HG03571 (cell line): ENCODE measurements around the gene IGF2.

Source experiments
- ATAC-seq: cut with Tn5 transposase; IDR thresholded peaks from one replicate; pipeline ENCODE4 v1.9.1; 2021; ENCODE audit not compliant: unreplicated experiment

The IGF2 gene

DNA sequence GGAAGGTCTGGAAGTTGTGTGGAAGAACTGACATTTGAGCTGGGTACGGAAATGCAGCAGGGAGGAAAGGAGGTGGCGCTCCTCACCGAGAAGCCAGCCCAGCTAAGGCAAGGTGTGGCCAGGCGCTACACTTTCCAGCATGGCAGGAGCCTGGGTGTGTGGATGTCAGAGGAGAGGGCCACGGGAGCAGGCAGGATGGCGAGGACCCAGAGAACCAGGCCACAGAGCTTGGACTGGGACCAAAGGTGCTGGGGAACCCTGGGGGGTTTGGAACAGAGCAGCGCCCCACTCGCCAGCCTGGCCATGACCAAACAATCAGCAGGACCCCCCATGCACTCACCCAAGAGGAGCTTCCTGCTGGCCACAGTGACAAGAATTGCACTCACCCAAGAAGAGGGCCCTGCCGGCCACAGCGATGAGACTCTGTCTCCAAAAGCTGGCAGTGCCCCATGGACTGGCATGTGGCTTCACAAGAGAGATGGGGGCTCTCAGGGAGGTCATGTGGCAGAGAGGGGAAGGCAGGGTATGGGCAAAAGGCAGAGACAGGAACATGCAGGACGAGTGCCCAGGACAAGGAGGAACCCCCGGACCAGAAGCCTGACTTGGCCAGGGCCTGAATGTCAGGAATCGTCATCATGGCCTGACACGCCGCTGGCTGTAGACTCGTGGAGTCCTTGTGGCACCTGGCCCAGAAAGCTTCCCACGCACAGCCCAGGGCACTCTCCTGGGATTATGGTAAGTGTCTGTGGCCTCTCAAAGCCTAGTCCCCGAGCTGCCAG, 45.4 kb downstream of the IGF2 start:
- no peak for ATAC-seq

DNA sequence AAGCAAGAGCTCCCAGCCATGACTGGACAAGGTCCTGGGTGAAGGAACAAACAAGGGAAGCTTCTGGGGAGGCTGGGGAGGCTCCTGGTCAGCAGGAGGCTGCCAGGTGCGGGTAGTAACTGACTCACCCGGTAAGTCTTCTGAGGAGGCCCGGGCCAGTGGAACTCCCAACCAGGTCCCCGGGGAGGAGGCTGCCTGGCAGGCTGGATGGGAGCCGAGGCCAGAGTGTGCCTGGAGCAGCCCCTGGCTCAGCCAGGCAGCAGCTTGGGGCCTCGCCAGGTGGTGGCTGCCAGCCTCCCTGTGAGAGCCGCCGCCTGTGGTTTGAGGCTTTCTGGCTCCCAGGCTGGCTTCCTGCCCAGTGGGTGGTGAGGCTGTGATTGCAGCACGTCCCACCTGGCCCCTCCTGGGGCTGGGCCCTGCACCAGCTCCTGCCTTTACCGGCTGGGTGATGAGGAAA, 46.2 kb downstream of the IGF2 start:
- ATAC-seq, result no peak

DNA sequence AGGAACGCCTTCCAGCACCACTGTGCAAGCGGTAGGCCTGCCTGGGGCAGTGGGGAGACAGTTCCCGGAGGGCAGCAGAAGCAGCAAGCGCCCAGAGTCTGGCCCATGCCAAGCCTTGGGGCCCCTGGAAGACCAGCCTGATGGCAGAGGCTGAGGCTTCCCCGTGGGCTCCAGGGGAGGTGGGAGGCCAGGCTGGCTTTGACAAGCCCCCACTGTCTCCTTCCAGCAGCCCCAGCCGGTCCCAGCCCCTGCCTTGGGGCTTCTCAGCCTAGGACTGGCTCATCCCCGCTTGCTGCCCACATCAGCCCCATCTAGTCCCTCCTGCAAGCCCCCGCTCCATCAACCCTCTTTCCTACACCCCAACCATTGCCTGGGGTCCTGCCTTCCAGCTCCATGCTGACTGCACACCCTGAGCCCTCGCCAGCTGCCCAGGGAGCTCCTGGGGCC, 46.7 kb downstream of the IGF2 start:
- no peak for ATAC-seq

DNA sequence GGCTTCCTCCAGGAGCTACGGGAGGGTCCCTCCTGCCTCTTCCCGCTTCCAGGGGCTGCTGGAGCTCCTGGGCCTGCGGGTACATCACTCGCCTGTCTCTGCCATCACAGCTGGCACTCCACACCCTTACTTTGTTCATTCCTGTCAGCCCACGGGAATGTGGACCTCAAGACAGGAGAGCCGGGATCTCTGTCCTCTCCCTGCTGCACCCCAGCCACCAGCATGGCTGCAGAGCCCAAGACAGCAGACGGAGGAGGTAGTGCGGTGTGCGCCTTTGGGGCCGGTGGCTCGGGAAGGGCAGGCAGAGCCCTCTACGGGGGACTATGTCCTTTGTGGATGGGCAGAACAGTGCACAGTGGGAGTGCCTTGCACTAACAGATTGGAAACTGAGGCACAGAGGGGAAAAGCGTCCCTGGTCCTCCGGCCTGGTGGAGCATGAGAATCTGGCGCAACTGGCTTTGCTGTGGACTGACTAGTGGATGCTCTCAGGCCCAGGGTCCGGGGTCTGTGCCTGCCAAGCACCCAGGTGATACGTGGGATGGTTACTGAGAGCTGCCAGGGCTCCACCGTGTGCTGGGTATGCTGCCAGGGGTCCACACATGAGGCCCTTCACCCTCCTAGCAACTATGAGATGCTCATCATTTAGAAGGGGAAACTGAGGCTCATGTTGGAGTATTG, 47.3 kb downstream of the IGF2 start:
- no peak for ATAC-seq

DNA sequence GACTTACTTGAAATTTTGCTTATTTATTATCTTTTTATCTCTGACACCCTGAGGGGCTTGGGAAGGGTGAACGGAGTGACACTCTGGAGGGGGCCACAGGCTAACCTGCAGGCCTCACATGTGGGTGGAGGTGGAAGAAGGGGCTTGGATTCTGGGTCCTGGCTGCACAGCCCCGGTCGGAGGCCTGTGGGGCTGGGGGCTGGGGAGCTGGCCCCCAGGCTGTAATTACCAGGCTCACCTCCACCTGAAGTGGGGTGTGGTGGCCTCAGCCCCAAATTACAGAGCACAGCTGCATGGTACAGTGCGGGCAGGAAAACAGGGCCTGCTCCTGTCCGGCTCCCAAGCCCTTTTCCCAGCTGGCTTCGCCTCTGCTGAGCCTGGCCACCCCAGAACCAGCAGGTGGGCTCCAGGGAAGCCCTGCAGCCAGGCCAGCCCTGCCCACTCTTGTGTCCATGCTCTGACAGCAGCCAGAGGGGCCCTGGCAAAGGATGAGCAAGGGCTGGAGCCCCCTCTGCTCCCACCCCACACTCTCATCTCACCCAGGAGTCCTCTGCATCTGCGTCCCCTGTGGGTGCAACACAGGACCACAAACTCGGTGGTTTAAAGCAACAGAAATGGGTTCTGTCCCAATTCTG, 48.0 kb downstream of the IGF2 start:
- ATAC-seq, result no peak

DNA sequence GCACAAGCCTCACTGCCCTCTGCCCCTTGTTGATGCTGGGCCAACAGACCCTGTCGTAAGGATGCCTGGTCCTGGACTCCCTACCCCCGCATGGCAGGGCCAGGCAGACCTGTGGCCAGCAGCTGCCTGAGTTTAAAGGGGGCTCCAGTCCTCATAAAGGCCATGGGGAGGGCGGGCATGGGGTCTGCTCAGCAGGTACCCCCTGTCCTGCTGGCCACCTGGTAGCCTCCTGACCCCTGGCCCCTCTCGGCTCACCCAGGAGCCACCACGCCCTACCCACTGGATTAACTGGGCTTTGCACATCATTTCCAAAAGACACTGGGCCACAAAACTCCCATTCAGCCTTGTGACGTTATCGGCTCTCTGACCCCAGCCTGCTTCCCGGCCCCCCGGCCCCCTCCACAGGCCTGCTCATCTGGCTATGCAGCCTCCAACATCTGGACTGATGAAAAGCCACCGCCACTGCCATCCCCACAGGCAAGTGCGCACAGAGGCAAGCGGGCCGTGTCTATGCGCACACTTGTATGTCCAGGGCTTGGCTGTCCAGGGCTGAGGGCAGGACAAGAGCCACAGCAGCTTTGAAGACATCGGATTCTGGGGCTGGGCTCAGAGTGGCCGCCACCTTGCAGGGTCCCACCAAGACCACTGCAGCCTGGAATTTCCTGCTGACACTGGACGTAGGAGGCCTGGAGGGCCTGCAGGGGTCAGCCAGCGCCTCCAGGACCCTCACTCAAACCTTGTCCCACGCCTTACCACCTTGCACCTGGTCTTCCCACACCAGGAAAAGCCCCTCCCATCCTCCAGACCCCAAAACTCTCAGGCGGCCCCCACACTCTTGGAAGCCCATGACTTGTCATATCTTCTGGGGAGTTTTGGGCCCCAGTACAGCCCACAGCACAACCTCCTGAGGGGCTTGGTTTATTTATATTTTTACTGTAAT, 48.7 kb downstream of the IGF2 start:
- ATAC-seq, result no peak

DNA sequence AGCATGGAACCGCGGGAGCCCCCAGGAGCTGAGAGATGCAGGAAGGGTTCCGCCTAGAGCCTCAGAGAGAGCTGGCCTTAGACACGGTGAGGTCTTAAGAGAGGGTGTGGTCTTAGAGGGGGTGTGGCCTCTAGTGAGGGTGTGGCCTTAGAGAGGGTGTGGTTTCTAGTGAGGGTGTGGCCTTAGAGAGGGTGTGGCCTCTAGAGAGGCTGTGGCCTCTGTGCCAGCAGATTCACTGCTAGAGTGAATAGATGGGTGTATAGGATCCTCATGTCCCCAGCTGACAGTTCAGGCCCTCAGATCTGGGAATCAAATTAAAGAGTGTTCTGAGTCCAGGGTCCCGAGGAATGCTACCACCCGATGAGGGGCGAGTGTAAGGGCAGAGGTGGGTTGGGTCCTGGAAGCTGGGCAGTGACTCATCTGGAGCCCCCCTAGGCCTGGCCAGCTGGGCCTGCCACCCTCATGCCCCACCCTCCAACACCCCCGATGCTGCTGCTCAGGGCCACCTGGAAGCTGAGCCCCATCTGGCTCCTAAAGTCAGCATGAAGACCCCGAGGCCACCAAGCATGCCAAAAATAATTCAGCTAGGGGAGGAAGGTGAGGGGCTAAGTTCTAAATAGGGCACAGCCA, 49.5 kb downstream of the IGF2 start:
- ATAC-seq, result no peak

DNA sequence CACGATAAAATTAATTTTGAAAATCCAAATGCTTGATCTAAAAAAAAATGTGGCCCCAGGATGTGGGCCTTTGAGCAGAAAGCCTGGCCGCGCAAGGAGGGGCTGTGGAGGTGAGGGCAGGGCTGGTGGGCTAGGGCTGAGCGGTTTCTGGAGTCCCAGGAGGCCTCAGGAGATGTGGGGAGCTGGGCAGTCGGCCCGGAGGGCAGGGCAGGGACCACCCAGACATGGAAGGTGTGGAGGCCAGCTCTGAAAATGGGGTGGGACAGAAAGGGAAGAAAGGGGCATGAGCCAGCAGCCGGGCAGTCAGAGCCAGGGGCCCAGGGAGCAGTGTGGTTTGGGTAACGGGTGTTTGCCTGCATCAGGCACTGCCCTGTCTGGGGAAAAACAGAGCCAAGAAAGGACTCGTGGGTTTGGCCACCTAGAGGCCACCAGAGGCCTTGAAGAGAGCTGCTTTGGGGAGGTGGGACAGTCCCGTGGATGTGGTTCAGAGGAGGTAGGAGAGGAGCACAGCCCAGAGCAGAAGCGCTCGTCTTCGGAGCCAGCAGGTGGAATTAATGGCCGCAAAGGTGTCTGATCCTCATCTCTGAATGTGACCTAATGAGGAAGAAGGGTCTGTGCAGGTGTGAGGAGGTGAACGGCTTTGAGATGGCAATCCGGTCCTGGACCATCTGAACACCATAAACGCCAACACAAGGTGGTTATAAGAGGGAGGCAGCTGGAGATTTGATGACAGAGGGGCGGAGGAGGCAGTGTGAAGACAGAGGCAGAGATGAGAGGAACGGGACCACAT, 50.2 kb downstream of the IGF2 start:
- ATAC-seq, result no peak

DNA sequence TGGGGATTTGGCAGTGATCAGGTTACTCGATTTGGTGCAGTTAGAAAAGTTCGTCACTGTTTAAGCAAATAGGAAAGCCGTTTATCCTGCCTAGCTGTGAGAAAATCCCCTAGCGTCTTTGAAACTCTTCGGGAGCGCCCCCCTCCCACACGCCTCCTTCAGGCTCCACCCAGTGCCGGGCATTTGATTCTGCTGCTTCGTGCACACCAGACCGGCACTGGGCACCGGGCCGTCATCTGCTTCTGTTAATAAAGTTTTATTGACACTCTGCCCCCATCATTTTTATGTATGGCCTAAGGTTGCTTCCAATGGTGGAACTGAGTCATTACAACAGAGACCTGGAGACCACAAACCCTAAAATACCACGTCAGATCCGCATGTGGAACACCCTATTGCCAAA, 50.9 kb downstream of the IGF2 start:
- no peak for ATAC-seq

DNA sequence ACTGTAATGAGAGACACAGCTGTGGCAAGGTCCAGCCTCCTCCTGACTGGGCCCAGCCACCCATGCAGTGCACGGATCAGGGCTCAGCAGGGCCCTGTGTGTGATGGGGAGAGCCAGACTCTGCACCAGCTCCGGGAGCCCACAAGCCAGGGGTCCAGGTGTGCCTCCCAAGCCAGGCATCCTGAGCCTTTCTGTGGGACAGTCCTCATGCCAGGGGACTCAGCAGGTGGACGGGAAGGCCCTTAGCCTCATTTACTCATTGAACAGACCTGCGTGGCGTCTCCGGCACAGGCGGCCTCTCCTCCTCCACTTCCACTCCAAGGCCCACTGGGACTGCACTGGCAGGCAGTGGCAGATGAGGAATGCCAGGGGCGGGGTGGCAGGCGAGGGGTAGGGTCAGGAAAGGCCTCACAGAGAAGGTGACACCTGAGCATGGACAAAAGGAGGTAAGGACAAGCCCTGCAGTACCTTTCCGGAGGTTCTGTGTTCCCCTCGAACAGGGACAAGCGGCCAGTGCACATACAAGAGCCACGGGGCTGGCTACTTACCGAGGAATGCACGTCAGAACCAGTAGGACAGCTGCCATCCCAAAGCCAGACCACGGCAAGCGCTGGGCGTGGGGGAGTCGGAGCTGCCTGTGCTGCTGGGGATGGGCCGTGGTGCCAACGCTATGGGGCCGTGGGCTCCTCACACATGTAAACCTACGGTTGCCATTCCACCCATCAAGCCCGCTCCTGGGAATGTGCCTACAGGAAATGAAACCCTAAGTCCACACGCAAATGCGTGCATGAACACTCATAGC, 52.7 kb downstream of the IGF2 start:
- ATAC-seq, result no peak

DNA sequence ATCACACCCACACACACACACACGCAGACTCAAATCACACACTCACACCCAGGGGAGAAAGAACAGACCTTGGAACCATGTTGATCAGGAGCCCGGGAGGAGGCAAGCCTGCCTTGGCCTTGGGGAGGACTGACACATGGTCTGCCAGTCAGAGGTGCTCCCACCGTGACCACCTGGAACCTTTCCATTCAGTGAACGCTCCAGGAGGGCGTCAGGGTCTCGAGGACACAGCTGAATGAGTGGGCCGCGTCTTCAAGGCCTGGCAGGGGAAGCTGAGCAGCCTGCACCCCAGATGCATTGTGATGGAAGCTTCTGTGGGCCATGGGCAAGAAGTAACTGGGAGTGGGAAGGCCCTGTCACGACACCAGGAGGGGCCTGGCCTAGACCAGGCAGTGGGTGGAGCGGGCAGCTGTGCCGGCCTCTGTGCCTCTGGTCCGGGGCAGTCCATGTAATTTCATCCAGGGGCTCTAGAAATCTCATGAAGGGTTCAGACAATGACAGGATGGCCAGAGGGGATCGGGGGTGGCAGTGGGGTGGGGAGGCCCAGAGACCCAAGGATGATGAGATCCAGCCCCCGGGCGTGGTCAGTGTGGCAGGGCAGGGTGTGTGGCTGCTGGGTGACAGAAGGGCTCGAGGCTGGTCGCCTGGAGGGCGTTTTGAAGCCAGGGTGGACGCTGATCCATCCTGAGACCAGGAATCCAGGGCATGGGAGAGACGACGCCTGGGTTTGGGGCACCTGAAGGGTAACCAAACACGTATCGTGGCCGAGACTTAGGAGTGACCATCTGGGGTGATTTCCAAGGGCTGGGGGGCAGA, 53.7 kb downstream of the IGF2 start:
- ATAC-seq, result no peak

DNA sequence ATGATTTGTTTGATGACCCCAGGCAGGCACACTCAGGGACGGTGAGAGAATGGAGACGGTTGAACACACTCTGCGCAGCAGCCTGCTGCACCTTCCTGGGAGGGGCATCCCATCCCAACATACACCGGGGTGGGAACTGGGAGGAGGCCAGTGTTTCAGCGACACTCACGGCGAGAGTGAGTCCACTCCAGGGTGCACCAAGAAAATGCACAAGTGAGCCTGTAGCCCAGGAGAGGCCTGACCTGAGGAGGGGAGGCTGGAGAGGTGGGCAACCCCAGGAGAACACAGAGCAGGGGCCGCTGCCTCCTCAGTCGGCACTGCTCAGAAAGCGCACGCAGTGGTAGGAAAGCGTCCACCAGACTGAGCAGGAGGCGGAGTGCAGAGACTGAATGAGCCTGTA, 54.5 kb downstream of the IGF2 start:
- ATAC-seq, result no peak
